Measurements from ENCODE around the gene MAML3. TPM values are rescaled to one million over a fixed set of nuclear protein-coding genes. Genes with fewer than 3 reads are reported as not detected.

The MAML3 gene
- total RNA-seq, 1 donor from 2014 or later = 8.1 TPM

- Histone ChIP-seq H2AFZ (ENCODE audit: low read depth, low read length) (no peak overlapping the region), H3K27me3 (ENCODE audit: insufficient read depth, low read length) (no peaks in the 10 kb centered on the region), H3K9ac (ENCODE audit: low read length) (no peak overlapping the region), H3K27ac (ENCODE audit: low read depth, low read length) (no peak overlapping the region), H4K20me1 (ENCODE audit: insufficient read depth, low read length) (no peaks in the 10 kb centered on the region), H3K4me3 (ENCODE audit: insufficient read depth, low read depth, low read length) (no peak overlapping the region), H3K4me1 (ENCODE audit: insufficient read depth, low read length) (peaks cover 23% of the 10 kb centered on the region), H3K4me2 (ENCODE audit: low read length) (no peak overlapping the region), H3K36me3 (ENCODE audit: insufficient read depth, low read length) (no peaks in the 10 kb centered on the region), H3K79me2 (ENCODE audit: insufficient read depth, low read length) (no peaks in the 10 kb centered on the region), H3K9me3 (ENCODE audit: insufficient read depth, low read depth, low read length) (no peaks in the 10 kb centered on the region)
- no peak for TF ChIP-seq CTCF (IDR thresholded peaks at IDR 0.05; ENCODE audit: insufficient read depth, low read depth, low read length)
- no peak for TF ChIP-seq EZH2 (IDR thresholded peaks at IDR 0.05; ENCODE audit: insufficient read depth, low read length)
- FAIRE-seq (no peak), DNase-seq (ENCODE audit: low read depth) (no peak)
- no peaks in the 10 kb centered on the region for H3K27me3 Mint-ChIP-seq (ENCODE audit: low read depth, unreplicated experiment)
- no peak overlapping the region for H3K4me3 Mint-ChIP-seq (ENCODE audit: unreplicated experiment)
- no peaks in the 10 kb centered on the region for H3K36me3 Mint-ChIP-seq (ENCODE audit: low read depth, unreplicated experiment)
- no peak overlapping the region for H3K27ac Mint-ChIP-seq (ENCODE audit: unreplicated experiment)
- H3K9me3 Mint-ChIP-seq (ENCODE audit: unreplicated experiment) = no peaks in the 10 kb centered on the region
- peaks cover 28% of the 10 kb centered on the region for H3K4me1 Mint-ChIP-seq (ENCODE audit: low read depth, unreplicated experiment)
These were observed 13.4 kb downstream of the MAML3 start for GRCh38 chr4:140140566-140140965.

GRCh38 chr4:140138428-140138827 is 15.6 kb downstream of the MAML3 start:
- FAIRE-seq (no peak), DNase-seq (ENCODE audit: low read depth) (no peak)
- Histone ChIP-seq H3K4me3 (ENCODE audit: insufficient read depth, low read depth, low read length) (no peak overlapping the region), H3K9me3 (ENCODE audit: insufficient read depth, low read depth, low read length) (no peaks in the 10 kb centered on the region), H3K4me2 (ENCODE audit: low read length) (peak overlapping the region; percentile 75), H3K36me3 (ENCODE audit: insufficient read depth, low read length) (no peaks in the 10 kb centered on the region), H4K20me1 (ENCODE audit: insufficient read depth, low read length) (no peaks in the 10 kb centered on the region), H3K4me1 (ENCODE audit: insufficient read depth, low read length) (peaks cover 26% of the 10 kb centered on the region), H3K9ac (ENCODE audit: low read length) (no peak overlapping the region), H2AFZ (ENCODE audit: low read depth, low read length) (no peak overlapping the region), H3K27ac (ENCODE audit: low read depth, low read length) (peak overlapping the region; percentile 29), H3K27me3 (ENCODE audit: insufficient read depth, low read length) (no peaks in the 10 kb centered on the region), H3K79me2 (ENCODE audit: insufficient read depth, low read length) (no peaks in the 10 kb centered on the region)
- Mint-ChIP-seq H3K4me1 (ENCODE audit: low read depth, unreplicated experiment) (peaks cover 42% of the 10 kb centered on the region), H3K4me3 (ENCODE audit: unreplicated experiment) (no peak overlapping the region), H3K27me3 (ENCODE audit: low read depth, unreplicated experiment) (no peaks in the 10 kb centered on the region), H3K27ac (ENCODE audit: unreplicated experiment) (no peak overlapping the region), H3K36me3 (ENCODE audit: low read depth, unreplicated experiment) (no peaks in the 10 kb centered on the region), H3K9me3 (ENCODE audit: unreplicated experiment) (no peaks in the 10 kb centered on the region)
- TF ChIP-seq EZH2 (IDR thresholded peaks at IDR 0.05; ENCODE audit: insufficient read depth, low read length) (no peak), CTCF (IDR thresholded peaks at IDR 0.05; ENCODE audit: insufficient read depth, low read depth, low read length) (no peak)

GRCh38 chr4:140137671-140138070 is 16.3 kb downstream of the MAML3 start:
- H3K4me1 ChIP-seq (ENCODE audit: insufficient read depth, low read length) = peaks cover 26% of the 10 kb centered on the region
- H3K27me3 ChIP-seq (ENCODE audit: insufficient read depth, low read length) = no peaks in the 10 kb centered on the region
- FAIRE-seq (peak; percentile 29), DNase-seq (ENCODE audit: low read depth) (peak; percentile 78)
- no peaks in the 10 kb centered on the region for H3K36me3 ChIP-seq (ENCODE audit: insufficient read depth, low read length)
- Mint-ChIP-seq H3K27me3 (ENCODE audit: low read depth, unreplicated experiment) (no peaks in the 10 kb centered on the region), H3K36me3 (ENCODE audit: low read depth, unreplicated experiment) (no peaks in the 10 kb centered on the region), H3K4me3 (ENCODE audit: unreplicated experiment) (peak overlapping the region; percentile 17), H3K27ac (ENCODE audit: unreplicated experiment) (peak overlapping the region; percentile 84), H3K9me3 (ENCODE audit: unreplicated experiment) (no peaks in the 10 kb centered on the region), H3K4me1 (ENCODE audit: low read depth, unreplicated experiment) (peaks cover 42% of the 10 kb centered on the region)
- peak overlapping the region; percentile 29 for H3K27ac ChIP-seq (ENCODE audit: low read depth, low read length)
- TF ChIP-seq EZH2 (IDR thresholded peaks at IDR 0.05; ENCODE audit: insufficient read depth, low read length) (no peak), CTCF (IDR thresholded peaks at IDR 0.05; ENCODE audit: insufficient read depth, low read depth, low read length) (no peak)
- no peaks in the 10 kb centered on the region for H3K9me3 ChIP-seq (ENCODE audit: insufficient read depth, low read depth, low read length)
- no peaks in the 10 kb centered on the region for H4K20me1 ChIP-seq (ENCODE audit: insufficient read depth, low read length)
- peak overlapping the region; percentile 22 for H3K4me3 ChIP-seq (ENCODE audit: insufficient read depth, low read depth, low read length)
- H3K4me2 ChIP-seq (ENCODE audit: low read length) = peak overlapping the region; percentile 75
- H3K79me2 ChIP-seq (ENCODE audit: insufficient read depth, low read length) = no peaks in the 10 kb centered on the region
- peak overlapping the region; percentile 42 for H2AFZ ChIP-seq (ENCODE audit: low read depth, low read length)
- peak overlapping the region; percentile 34 for H3K9ac ChIP-seq (ENCODE audit: low read length)

Measured in astrocyte (in vitro differentiated cells and primary cell).